Trophoblast cell (in vitro differentiated cells and primary cell): ENCODE measurements around the gene BAIAP2.

Experiments used
- DNase-seq, 2 donors: peaks; one replicate each; pipeline ENCODE4 v3.0.0-alpha.2; 2016
- H2AFZ ChIP-seq: 2 replicates; pipeline ENCODE4 v1.6.1; 2013; ENCODE audit warnings: low read length, moderate library complexity, mild to moderate bottlenecking; ENCODE audit not compliant: insufficient read depth, poor library complexity
- H2AK5ac ChIP-seq: 2 replicates; pipeline ENCODE4 v1.6.1; 2013; ENCODE audit warnings: mild to moderate bottlenecking, low read length
- H2BK120ac ChIP-seq: 2 replicates; pipeline ENCODE4 v1.6.1; 2013; ENCODE audit warnings: low read length, mild to moderate bottlenecking, moderate library complexity; ENCODE audit not compliant: insufficient read depth, poor library complexity
- H2BK12ac ChIP-seq: 2 replicates; pipeline ENCODE4 v1.6.1; 2013; ENCODE audit warnings: mild to moderate bottlenecking, low read length, moderate library complexity
- H2BK5ac ChIP-seq: 2 replicates; pipeline ENCODE4 v1.6.1; 2013; ENCODE audit warnings: low read length, low read depth, moderate library complexity, mild to moderate bottlenecking; ENCODE audit not compliant: poor library complexity
- H3K14ac ChIP-seq: 2 replicates; pipeline ENCODE4 v1.6.1; 2013; ENCODE audit warnings: mild to moderate bottlenecking, low read length
- H3K18ac ChIP-seq: 2 replicates; pipeline ENCODE4 v1.6.1; 2013; ENCODE audit warnings: mild to moderate bottlenecking, low read length
- H3K23ac ChIP-seq: 2 replicates; pipeline ENCODE4 v1.6.1; 2013; ENCODE audit warnings: low read length
- H3K27ac ChIP-seq: 2 replicates; pipeline ENCODE4 v1.5.1; 2013; ENCODE audit warnings: low read depth, mild to moderate bottlenecking, inconsistent platforms, low read length, moderate library complexity
- H3K27me3 ChIP-seq: 2 replicates; pipeline ENCODE4 v1.6.1; 2013; ENCODE audit warnings: inconsistent platforms, mild to moderate bottlenecking, low read length, moderate library complexity; ENCODE audit not compliant: insufficient read depth
- H3K36me3 ChIP-seq, 2 experiments: 1 replicate in 1 of 2; 2 replicates in 1 of 2; pipeline ENCODE4 v1.6.1; 2013; ENCODE audit warnings: low read length in 2 of 2, mild to moderate bottlenecking in 2 of 2, moderate library complexity in 1 of 2; ENCODE audit not compliant: insufficient read depth in 2 of 2, control insufficient read depth in 1 of 2
- H3K4ac ChIP-seq: 2 replicates; pipeline ENCODE4 v1.6.1; 2013; ENCODE audit warnings: low read depth, mild to moderate bottlenecking, low read length, moderate library complexity
- H3K4me1 ChIP-seq, 2 experiments: 1 replicate in 1 of 2; 2 replicates in 1 of 2; pipeline ENCODE4 v1.6.1; 2013; ENCODE audit warnings: low read length in 2 of 2, mild to moderate bottlenecking in 2 of 2, moderate library complexity in 1 of 2; ENCODE audit not compliant: insufficient read depth in 2 of 2, control insufficient read depth in 1 of 2
- H3K4me2 ChIP-seq: 2 replicates; pipeline ENCODE4 v1.6.1; 2013; ENCODE audit warnings: inconsistent platforms, mild to moderate bottlenecking, low read length, moderate library complexity
- H3K4me3 ChIP-seq: 2 replicates; pipeline ENCODE4 v1.5.1; 2013; ENCODE audit warnings: mild to moderate bottlenecking, low read depth, low read length, inconsistent platforms
- H3K79me1 ChIP-seq: one replicate; pipeline ENCODE4 v1.6.1; 2013; ENCODE audit warnings: low read length
- H3K79me2 ChIP-seq: 2 replicates; pipeline ENCODE4 v1.6.1; 2013; ENCODE audit warnings: low read length, mild to moderate bottlenecking; ENCODE audit not compliant: control insufficient read depth, insufficient read depth, poor library complexity
- H3K9ac ChIP-seq: 2 replicates; pipeline ENCODE4 v1.6.1; 2013; ENCODE audit warnings: mild to moderate bottlenecking, low read length
- H3K9me3 ChIP-seq: 2 replicates; pipeline ENCODE4 v1.6.1; 2013; ENCODE audit warnings: low read depth, mild to moderate bottlenecking, control low read depth, inconsistent platforms, low read length; ENCODE audit not compliant: insufficient read depth
- H4K12ac ChIP-seq: 2 replicates; pipeline ENCODE4 v1.6.1; 2013; ENCODE audit warnings: low read depth, mild to moderate bottlenecking, low read length, moderate library complexity
- H4K8ac ChIP-seq: 2 replicates; pipeline ENCODE4 v1.6.1; 2013; ENCODE audit warnings: low read depth, mild to moderate bottlenecking, low read length, moderate library complexity
- H4K91ac ChIP-seq: one replicate; pipeline ENCODE4 v1.6.1; 2013; ENCODE audit warnings: low read depth, mild to moderate bottlenecking, low read length, moderate library complexity
- WGBS: extraction: QIAGEN DNeasy Blood & Tissue Kit; methylation state at CpG from one replicate; pipeline ENCODE4 v1.1.7; 2013; ENCODE audit warnings: missing lambda C conversion rate; ENCODE audit not compliant: insufficient read length, insufficient coverage; ENCODE audit errors: extremely low coverage; 5-methylcytosine and 5-hydroxymethylcytosine counted together

BAIAP2 gene

GRCh38 chr17:81096741-81097133 lies 61.8 kb downstream of the BAIAP2 start:
- Histone ChIP-seq H3K23ac (no peak overlapping the region), H3K27ac (no peak overlapping the region), H4K91ac (peak overlapping the region; percentile 73), H3K4ac (no peak overlapping the region), H4K8ac (peak overlapping the region; percentile 64), H3K27me3 (no peaks in the 10 kb centered on the region), H2BK12ac (peak overlapping the region; percentile 68), H3K9me3 (peaks cover 4% of the 10 kb centered on the region), H3K4me3 (no peak overlapping the region), H3K9ac (no peak overlapping the region), H3K14ac (no peak overlapping the region), H3K36me3 (peaks cover 29 to 33% of the 10 kb centered on the region in 2 experiments), H3K79me2 (peaks cover 7% of the 10 kb centered on the region), H3K4me1 (peaks cover 37 to 42% of the 10 kb centered on the region in 2 experiments), H2AK5ac (peak overlapping the region; percentile 60), H2AFZ (no peak overlapping the region), H2BK120ac (peak overlapping the region; percentile 43), H2BK5ac (no peak overlapping the region), H3K79me1 (peaks cover 14% of the 10 kb centered on the region), H4K12ac (no peak overlapping the region), H3K4me2 (peak overlapping the region; percentile 45), H3K18ac (peak overlapping the region; percentile 62)
- no CpG with 5 or more reads among the region's 7 CpGs for WGBS
- DNase-seq = no peak

GRCh38 chr17:81097134-81097942 lies 62.4 kb downstream of the BAIAP2 start:
- peak overlapping the region; percentile 61 for H2AK5ac ChIP-seq
- H3K9me3 ChIP-seq = peaks cover 4% of the 10 kb centered on the region
- H3K4me3 ChIP-seq = no peak overlapping the region
- peak overlapping the region; percentile 23 for H2BK5ac ChIP-seq
- no peak overlapping the region for H2AFZ ChIP-seq
- peak overlapping the region; percentile 11 for H3K9ac ChIP-seq
- H3K14ac ChIP-seq = peak overlapping the region; percentile 72
- no CpG with 5 or more reads among the region's 31 CpGs for WGBS
- no peak overlapping the region for H3K23ac ChIP-seq
- H3K4me2 ChIP-seq = peak overlapping the region; percentile 45
- peak overlapping the region; percentile 22 for H3K4ac ChIP-seq
- H3K18ac ChIP-seq = peak overlapping the region; percentile 62
- H3K79me2 ChIP-seq = peaks cover 7% of the 10 kb centered on the region
- H3K27ac ChIP-seq = no peak overlapping the region
- H4K8ac ChIP-seq = peak overlapping the region; percentile 64
- H3K79me1 ChIP-seq = peaks cover 14% of the 10 kb centered on the region
- peak overlapping the region; percentile 44 for H2BK120ac ChIP-seq
- H3K4me1 ChIP-seq = peaks cover 37 to 39% of the 10 kb centered on the region in 2 experiments
- no peaks in the 10 kb centered on the region for H3K27me3 ChIP-seq
- peak overlapping the region; percentile 59 for H4K12ac ChIP-seq
- peak overlapping the region; percentile 68 for H2BK12ac ChIP-seq
- peak overlapping the region; percentile 73 for H4K91ac ChIP-seq
- H3K36me3 ChIP-seq = peaks cover 31 to 34% of the 10 kb centered on the region in 2 experiments
- peak; percentile 52 to 70 for DNase-seq

DNA sequence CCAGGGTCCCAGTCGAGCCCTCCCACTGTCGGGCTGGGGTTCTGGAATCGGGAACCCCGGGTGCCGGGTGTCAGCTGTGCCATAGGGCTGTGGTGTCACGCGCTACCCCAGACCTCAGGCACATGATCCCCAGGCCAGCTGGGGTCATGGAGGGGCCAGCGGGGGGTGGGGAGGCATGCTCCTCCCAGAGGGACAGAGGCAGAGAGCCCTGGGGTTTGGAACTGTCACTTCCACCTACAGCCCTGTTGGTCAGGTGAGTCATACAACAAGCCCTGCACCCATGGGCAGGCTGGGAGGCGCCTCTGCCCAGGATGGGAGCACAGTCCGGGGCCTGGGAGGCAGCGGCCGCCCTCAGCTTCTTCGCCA lies 63.0 kb downstream of the BAIAP2 start:
- Histone ChIP-seq H3K79me1 (peaks cover 14% of the 10 kb centered on the region), H3K9me3 (peaks cover 4% of the 10 kb centered on the region), H3K27ac (no peak overlapping the region), H3K23ac (no peak overlapping the region), H3K27me3 (no peaks in the 10 kb centered on the region), H4K91ac (peak overlapping the region; percentile 60), H3K14ac (no peak overlapping the region), H3K18ac (no peak overlapping the region), H2BK12ac (no peak overlapping the region), H2AFZ (no peak overlapping the region), H4K8ac (no peak overlapping the region), H3K4me3 (no peak overlapping the region), H2BK5ac (no peak overlapping the region), H3K4me1 (peaks cover 37 to 39% of the 10 kb centered on the region in 2 experiments), H3K9ac (no peak overlapping the region), H3K79me2 (peaks cover 7% of the 10 kb centered on the region), H2BK120ac (no peak overlapping the region), H2AK5ac (no peak overlapping the region), H3K4me2 (no peak overlapping the region), H3K36me3 (peaks cover 31 to 38% of the 10 kb centered on the region in 2 experiments), H3K4ac (no peak overlapping the region), H4K12ac (no peak overlapping the region)
- no peak for DNase-seq
- no CpG with 5 or more reads among the region's 13 CpGs for WGBS

DNA sequence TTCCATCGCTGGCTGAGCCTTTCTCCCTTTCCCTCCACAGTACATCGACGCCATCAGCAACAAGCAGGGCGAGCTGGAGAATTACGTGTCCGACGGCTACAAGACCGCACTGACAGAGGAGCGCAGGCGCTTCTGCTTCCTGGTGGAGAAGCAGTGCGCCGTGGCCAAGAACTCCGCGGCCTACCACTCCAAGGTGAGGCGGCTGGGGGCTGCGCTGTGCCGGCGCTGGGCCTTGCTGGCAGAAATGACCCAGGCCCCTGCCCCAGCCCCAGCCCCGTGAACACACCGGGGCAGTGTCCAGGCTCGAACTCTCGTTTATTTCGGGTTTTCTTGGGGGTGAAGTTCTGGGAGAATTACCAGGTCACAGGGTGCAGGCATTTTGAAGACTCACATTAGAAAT lies 64.9 kb downstream of the BAIAP2 start:
- Histone ChIP-seq H3K4ac (no peak overlapping the region), H3K4me3 (no peak overlapping the region), H3K36me3 (peaks cover 50 to 56% of the 10 kb centered on the region in 2 experiments), H3K27ac (no peak overlapping the region), H3K4me2 (no peak overlapping the region), H2BK12ac (no peak overlapping the region), H2AFZ (no peak overlapping the region), H3K4me1 (peaks cover 26 to 29% of the 10 kb centered on the region in 2 experiments), H3K14ac (no peak overlapping the region), H4K12ac (no peak overlapping the region), H3K79me1 (peaks cover 14% of the 10 kb centered on the region), H4K91ac (no peak overlapping the region), H2AK5ac (no peak overlapping the region), H2BK120ac (no peak overlapping the region), H2BK5ac (no peak overlapping the region), H3K27me3 (no peaks in the 10 kb centered on the region), H3K9me3 (peaks cover 4% of the 10 kb centered on the region), H3K9ac (no peak overlapping the region), H4K8ac (no peak overlapping the region), H3K23ac (no peak overlapping the region), H3K79me2 (peaks cover 7% of the 10 kb centered on the region), H3K18ac (no peak overlapping the region)
- WGBS = no CpG with 5 or more reads among the region's 23 CpGs
- DNase-seq = no peak
